Measurements from ENCODE around the gene CASQ1. TPM values are rescaled to one million over a fixed set of nuclear protein-coding genes. Genes with fewer than 3 reads are reported as not detected.

Gene CASQ1
- total and polyA plus RNA-seq, 8 donors: 0.14 TPM; not detected in 7

- Histone ChIP-seq H3K9me3 (no peaks in the 10 kb centered on the region), H3K4me1 (peaks cover 8 to 24% (median 16%) of the 10 kb centered on the region in 3 donors), H3K27me3 (no peaks in the 10 kb centered on the region), H3K4me3 (no peak overlapping the region), H3K36me3 (peaks cover 0 to 26% (median 4%) of the 10 kb centered on the region in 3 donors), H3K27ac (no peak overlapping the region)
- FAIRE-seq: no peak
- intact Hi-C loops (cut with DNase I): no loop called here
- DNase-seq: no peak
- TF ChIP-seq, protein P1, sequence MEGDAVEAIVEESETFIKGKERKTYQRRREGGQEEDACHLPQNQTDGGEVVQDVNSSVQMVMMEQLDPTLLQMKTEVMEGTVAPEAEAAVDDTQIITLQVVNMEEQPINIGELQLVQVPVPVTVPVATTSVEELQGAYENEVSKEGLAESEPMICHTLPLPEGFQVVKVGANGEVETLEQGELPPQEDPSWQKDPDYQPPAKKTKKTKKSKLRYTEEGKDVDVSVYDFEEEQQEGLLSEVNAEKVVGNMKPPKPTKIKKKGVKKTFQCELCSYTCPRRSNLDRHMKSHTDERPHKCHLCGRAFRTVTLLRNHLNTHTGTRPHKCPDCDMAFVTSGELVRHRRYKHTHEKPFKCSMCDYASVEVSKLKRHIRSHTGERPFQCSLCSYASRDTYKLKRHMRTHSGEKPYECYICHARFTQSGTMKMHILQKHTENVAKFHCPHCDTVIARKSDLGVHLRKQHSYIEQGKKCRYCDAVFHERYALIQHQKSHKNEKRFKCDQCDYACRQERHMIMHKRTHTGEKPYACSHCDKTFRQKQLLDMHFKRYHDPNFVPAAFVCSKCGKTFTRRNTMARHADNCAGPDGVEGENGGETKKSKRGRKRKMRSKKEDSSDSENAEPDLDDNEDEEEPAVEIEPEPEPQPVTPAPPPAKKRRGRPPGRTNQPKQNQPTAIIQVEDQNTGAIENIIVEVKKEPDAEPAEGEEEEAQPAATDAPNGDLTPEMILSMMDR (IDR thresholded peaks at IDR 0.05): no peak
- ATAC-seq: no peak
These were observed 53.4 kb downstream of the CASQ1 start for GRCh38 chr1:160243767-160244166.

DNA sequence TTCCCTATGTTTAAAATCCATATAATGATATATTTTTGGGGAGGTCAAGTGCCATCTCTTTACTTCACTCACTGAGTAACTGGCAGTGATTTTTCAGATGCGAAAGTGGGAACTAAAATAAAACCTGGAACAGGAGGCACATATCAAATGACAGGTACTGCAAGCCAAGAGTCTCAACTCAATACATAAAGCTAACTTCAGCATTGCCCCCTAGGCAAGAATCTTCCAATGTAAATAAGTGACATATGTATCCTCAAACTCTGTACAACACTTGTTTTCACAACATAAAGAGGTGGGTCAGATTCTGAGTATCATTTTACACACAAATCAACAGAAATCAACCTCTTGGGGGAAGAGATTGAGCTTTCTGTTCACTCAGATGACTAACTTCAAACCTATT lies 53.8 kb downstream of the CASQ1 start:
- H3K27me3 ChIP-seq: no peaks in the 10 kb centered on the region
- no peak for FAIRE-seq
- H3K36me3 ChIP-seq: peaks cover 0 to 22% (median 4%) of the 10 kb centered on the region in 3 donors
- 39 to 57% methylated on average over 1 of the region's 1 CpG for WGBS, 2 donors
- intact Hi-C loops (cut with DNase I): no loop called here
- no peak overlapping the region for H3K4me3 ChIP-seq
- ATAC-seq: no peak
- H3K9me3 ChIP-seq: no peaks in the 10 kb centered on the region
- H3K27ac ChIP-seq: no peak overlapping the region
- peaks cover 8 to 24% (median 16%) of the 10 kb centered on the region in 3 donors for H3K4me1 ChIP-seq
- DNase-seq: no peak
- TF ChIP-seq, protein P1 (IDR thresholded peaks at IDR 0.05): no peak

DNA sequence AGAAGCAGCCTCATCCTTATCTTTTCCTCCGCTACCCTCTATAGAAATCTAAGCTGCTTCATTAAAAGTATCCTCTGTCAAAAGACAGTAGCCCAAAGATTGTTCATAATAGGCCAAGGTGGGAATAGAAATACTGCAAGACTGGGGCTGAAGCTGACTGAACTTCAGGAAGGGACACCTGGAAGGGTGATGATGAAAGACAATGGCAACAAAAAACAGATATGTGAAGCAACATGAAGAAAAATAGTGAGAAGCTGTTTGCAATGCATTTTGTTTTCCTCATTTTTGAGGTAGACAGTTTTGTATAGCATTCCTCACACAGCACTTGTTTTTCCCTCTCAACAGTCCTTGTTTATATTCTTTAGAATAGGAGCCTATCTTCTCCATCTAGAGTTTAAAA lies 55.1 kb downstream of the CASQ1 start:
- peaks cover 8 to 24% (median 16%) of the 10 kb centered on the region in 3 donors for H3K4me1 ChIP-seq
- no peak for ATAC-seq
- H3K27ac ChIP-seq: no peak overlapping the region
- TF ChIP-seq, protein P1 (IDR thresholded peaks at IDR 0.05): no peak
- H3K4me3 ChIP-seq: no peak overlapping the region
- intact Hi-C loops (cut with DNase I): no loop called here
- no peaks in the 10 kb centered on the region for H3K9me3 ChIP-seq
- DNase-seq: no peak
- peaks cover 0 to 13% (median 0%) of the 10 kb centered on the region in 3 donors for H3K36me3 ChIP-seq
- WGBS, 2 donors: 44 to 47% methylated on average over 1 of the region's 1 CpG
- no peak for FAIRE-seq
- H3K27me3 ChIP-seq: no peaks in the 10 kb centered on the region

GRCh38 chr1:160247053-160247452 lies 56.7 kb downstream of the CASQ1 start:
- FAIRE-seq: no peak
- no peaks in the 10 kb centered on the region for H3K9me3 ChIP-seq
- TF ChIP-seq, protein P1 (IDR thresholded peaks at IDR 0.05): no peak
- H3K27ac ChIP-seq: peak overlapping the region in 3 of 4 donors; percentile 41 to 69 (median 69)
- peak; percentile 70 to 89 (median 84) for ATAC-seq
- H3K4me1 ChIP-seq: peaks cover 11 to 38% (median 25%) of the 10 kb centered on the region in 3 donors
- WGBS, 2 donors: 40 to 67% methylated on average over 1 of the region's 1 CpG
- intact Hi-C loops (cut with DNase I): no loop called here
- H3K36me3 ChIP-seq: peaks cover 0 to 6% (median 0%) of the 10 kb centered on the region in 3 donors
- no peaks in the 10 kb centered on the region for H3K27me3 ChIP-seq
- DNase-seq: peak in 1 of 6 donors; percentile 18
- no peak overlapping the region for H3K4me3 ChIP-seq

GRCh38 chr1:160251011-160251410 lies 60.6 kb downstream of the CASQ1 start:
- no peak overlapping the region for H3K4me3 ChIP-seq
- intact Hi-C loops (cut with DNase I): loop anchor here in 2 of 3 donors (5.0 to 10.0 kb wide), 3 partner anchors 44 to 146 kb away; partner anchors contain the start of genes CASQ1 (in 1 of the 2) and PEA15 (in 1 of the 2)
- no peaks in the 10 kb centered on the region for H3K9me3 ChIP-seq
- peak overlapping the region in 1 of 4 donors; percentile 1 for H3K27ac ChIP-seq
- no peaks in the 10 kb centered on the region for H3K36me3 ChIP-seq
- TF ChIP-seq, protein P1 (IDR thresholded peaks at IDR 0.05): no peak
- no peaks in the 10 kb centered on the region for H3K27me3 ChIP-seq
- DNase-seq: no peak
- no peak for ATAC-seq
- no peak for FAIRE-seq
- peaks cover 12 to 33% (median 25%) of the 10 kb centered on the region in 3 donors for H3K4me1 ChIP-seq

Other genes starting within 250 kb of the CASQ1 start
- gene IGSF9, start 245.0 kb upstream of the CASQ1 start, total RNA-seq: 1 to 10 TPM in 5 of 6 donors, under 1 TPM in 1; 0.83 to 4.3 (median 1.5) TPM
- 1 to 10 TPM; 3.0 to 5.4 TPM for gene IGSF9, start 245.0 kb upstream of the CASQ1 start, polyA plus RNA-seq
- gene SLAMF9, start 236.3 kb upstream of the CASQ1 start, total RNA-seq: not detected
- not detected for gene SLAMF9, start 236.3 kb upstream of the CASQ1 start, polyA plus RNA-seq
- gene PIGM, start 158.6 kb upstream of the CASQ1 start, total RNA-seq: 1 to 10 TPM; 4.0 to 7.6 (median 5.2) TPM
- 1 to 10 TPM; 2.7 to 4.2 TPM for gene PIGM, start 158.6 kb upstream of the CASQ1 start, polyA plus RNA-seq
- gene KCNJ10, start 120.4 kb upstream of the CASQ1 start, total RNA-seq: under 1 TPM in 2 of 6 donors, not detected in 4; 0.08 to 0.09 TPM
- gene KCNJ10, start 120.4 kb upstream of the CASQ1 start, polyA plus RNA-seq: under 1 TPM in 1 of 2 donors, not detected in 1; 0.05 TPM
- gene KCNJ9, start 109.0 kb upstream of the CASQ1 start, total RNA-seq: not detected
- gene KCNJ9, start 109.0 kb upstream of the CASQ1 start, polyA plus RNA-seq: under 1 TPM; 0.02 to 0.04 TPM
- 10 to 100 TPM; 12.9 to 24.5 (median 16.5) TPM for gene IGSF8, start 92.0 kb upstream of the CASQ1 start, total RNA-seq
- gene IGSF8, start 92.0 kb upstream of the CASQ1 start, polyA plus RNA-seq: 10 to 100 TPM; 24.7 TPM
- gene ATP1A2, start 74.8 kb upstream of the CASQ1 start, total RNA-seq: 1 to 10 TPM in 1 of 6 donors, under 1 TPM in 5; 0.34 to 2.7 (median 0.45) TPM
- gene ATP1A2, start 74.8 kb upstream of the CASQ1 start, polyA plus RNA-seq: 1 to 10 TPM in 1 of 2 donors, under 1 TPM in 1; 0.89 to 1.6 TPM
- gene ATP1A4, start 39.0 kb upstream of the CASQ1 start, total RNA-seq: not detected
- gene ATP1A4, start 39.0 kb upstream of the CASQ1 start, polyA plus RNA-seq: not detected
- gene PEA15, start 14.8 kb downstream of the CASQ1 start, total RNA-seq: 10 to 100 TPM; 15.0 to 47.3 (median 23.0) TPM
- 10 to 100 TPM; 37.3 to 52.3 TPM for gene PEA15, start 14.8 kb downstream of the CASQ1 start, polyA plus RNA-seq
- gene DCAF8, start 72.0 kb downstream of the CASQ1 start, total RNA-seq: 10 to 100 TPM; 51.1 to 93.0 (median 74.5) TPM
- gene DCAF8, start 72.0 kb downstream of the CASQ1 start, polyA plus RNA-seq: 100 to 1,000 TPM in 1 of 2 donors, 10 to 100 TPM in 1; 98.8 to 122 TPM
- 10 to 100 TPM; 15.0 to 27.9 (median 22.6) TPM for gene PEX19, start 94.6 kb downstream of the CASQ1 start, total RNA-seq
- gene PEX19, start 94.6 kb downstream of the CASQ1 start, polyA plus RNA-seq: 10 to 100 TPM in 1 of 2 donors, 1 to 10 TPM in 1; 6.8 to 18.0 TPM
- gene COPA, start 152.7 kb downstream of the CASQ1 start, total RNA-seq: 100 to 1,000 TPM in 1 of 6 donors, 10 to 100 TPM in 5; 61.1 to 114 (median 83.4) TPM
- 10 to 100 TPM; 34.7 to 50.4 TPM for gene COPA, start 152.7 kb downstream of the CASQ1 start, polyA plus RNA-seq
- gene NCSTN, start 152.8 kb downstream of the CASQ1 start, total RNA-seq: 10 to 100 TPM; 47.4 to 64.7 (median 49.6) TPM
- gene NCSTN, start 152.8 kb downstream of the CASQ1 start, polyA plus RNA-seq: 10 to 100 TPM; 29.7 to 56.4 TPM
- gene NHLH1, start 176.5 kb downstream of the CASQ1 start, total RNA-seq: not detected
- gene NHLH1, start 176.5 kb downstream of the CASQ1 start, polyA plus RNA-seq: under 1 TPM; 0.11 to 0.14 TPM
- gene VANGL2, start 210.0 kb downstream of the CASQ1 start, total RNA-seq: 1 to 10 TPM; 2.5 to 9.9 (median 4.4) TPM
- gene VANGL2, start 210.0 kb downstream of the CASQ1 start, polyA plus RNA-seq: 1 to 10 TPM; 3.6 to 4.3 TPM

Data from pancreas (tissue), 10 donors.